SK-N-SH treated with all-trans-retinoic acid at 6 μM for 48 hours (cell line): Measurements from ENCODE around the gene STK32B.

Source experiments
- ARNTL ChIP-seq: fragments of 450-650 bp; formaldehyde crosslinking; IDR thresholded peaks from 2 replicates; pipeline ENCODE4 v1.5.0; 2020; ENCODE audit warnings: low read depth, mild to moderate bottlenecking, moderate library complexity, borderline replicate concordance
- ESRRG ChIP-seq: fragments of 250-450 bp; sonication (Bioruptor Pico); IDR thresholded peaks from 2 replicates; pipeline ENCODE4 v1.6.1; 2021; ENCODE audit warnings: mild to moderate bottlenecking
- OSR1 ChIP-seq: fragments of 250-450 bp; sonication (Bioruptor Pico); IDR thresholded peaks from 2 replicates; pipeline ENCODE4 v1.8.0; 2022; ENCODE audit warnings: moderate library complexity, mild to moderate bottlenecking, inconsistent platforms
- SNAI2 ChIP-seq: fragments of 250-450 bp; sonication (Bioruptor Pico); IDR thresholded peaks from 2 replicates; pipeline ENCODE4 v1.5.0; 2020; ENCODE audit warnings: mild to moderate bottlenecking, moderate library complexity
- TCF4 ChIP-seq: fragments of 250-450 bp; sonication (Bioruptor Pico); IDR thresholded peaks from 2 replicates; pipeline ENCODE4 v1.8.0; 2021; ENCODE audit warnings: mild to moderate bottlenecking, moderate library complexity, borderline replicate concordance
- TSHZ2 ChIP-seq: fragments of 250-450 bp; sonication (Bioruptor Pico); IDR thresholded peaks from 2 replicates; pipeline ENCODE4 v1.5.0; 2020; ENCODE audit warnings: mild to moderate bottlenecking, moderate library complexity
- ZFP3 ChIP-seq: fragments of 250-450 bp; sonication (Bioruptor Pico); IDR thresholded peaks from 2 replicates; pipeline ENCODE4 v1.5.0; 2020; ENCODE audit warnings: mild to moderate bottlenecking, moderate library complexity
- ZFP30 ChIP-seq: fragments of 450-650 bp; formaldehyde crosslinking; IDR thresholded peaks from 2 replicates; pipeline ENCODE4 v1.5.0; 2022; ENCODE audit warnings: mild to moderate bottlenecking, moderate library complexity
- ZNF70 ChIP-seq: fragments of 450-650 bp; formaldehyde crosslinking; IDR thresholded peaks from 2 replicates; pipeline ENCODE4 v1.5.0; 2020; ENCODE audit warnings: mild to moderate bottlenecking, moderate library complexity
- TF ChIP-seq, protein P1 (sequence below): fragments of 250-450 bp; sonication (Bioruptor Pico); IDR thresholded peaks from 2 replicates; pipeline ENCODE4 v1.5.1; 2020; ENCODE audit warnings: low read depth, mild to moderate bottlenecking, moderate library complexity
- TF ChIP-seq, protein P2 (sequence below): fragments of 250-450 bp; sonication (Bioruptor Pico); IDR thresholded peaks from 2 replicates; pipeline ENCODE4 v1.8.0; 2020; ENCODE audit warnings: mild to moderate bottlenecking, moderate library complexity, borderline replicate concordance
- TF ChIP-seq, protein P3 (sequence below): fragments of 250-450 bp; sonication (Bioruptor Pico); IDR thresholded peaks from 2 replicates; pipeline ENCODE4 v1.8.0; 2021; ENCODE audit warnings: low read depth, mild to moderate bottlenecking, moderate library complexity, borderline replicate concordance

DNA sequence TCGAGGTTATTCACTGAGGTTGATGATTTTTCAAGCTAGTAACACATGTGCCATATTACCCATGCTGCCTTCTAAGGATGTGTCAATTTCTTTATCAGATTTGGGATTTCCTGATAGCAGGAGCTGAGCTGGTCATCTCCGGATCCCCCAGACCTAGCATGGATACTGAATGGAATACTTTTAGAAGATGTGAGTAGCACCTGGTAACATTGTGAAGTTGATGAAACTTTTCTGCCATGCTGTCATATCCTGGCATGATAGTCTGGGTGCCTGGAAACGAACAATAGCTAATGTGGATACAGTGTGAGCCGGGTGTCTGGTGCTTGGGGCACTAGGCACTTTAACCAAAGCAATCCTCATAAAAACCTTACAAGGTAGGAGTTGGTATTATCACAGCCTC, 21.1 kb upstream of the STK32B start:
- TF ChIP-seq TCF4 (CRISPR knock-in tag): no peak
- TF ChIP-seq, protein P1, sequence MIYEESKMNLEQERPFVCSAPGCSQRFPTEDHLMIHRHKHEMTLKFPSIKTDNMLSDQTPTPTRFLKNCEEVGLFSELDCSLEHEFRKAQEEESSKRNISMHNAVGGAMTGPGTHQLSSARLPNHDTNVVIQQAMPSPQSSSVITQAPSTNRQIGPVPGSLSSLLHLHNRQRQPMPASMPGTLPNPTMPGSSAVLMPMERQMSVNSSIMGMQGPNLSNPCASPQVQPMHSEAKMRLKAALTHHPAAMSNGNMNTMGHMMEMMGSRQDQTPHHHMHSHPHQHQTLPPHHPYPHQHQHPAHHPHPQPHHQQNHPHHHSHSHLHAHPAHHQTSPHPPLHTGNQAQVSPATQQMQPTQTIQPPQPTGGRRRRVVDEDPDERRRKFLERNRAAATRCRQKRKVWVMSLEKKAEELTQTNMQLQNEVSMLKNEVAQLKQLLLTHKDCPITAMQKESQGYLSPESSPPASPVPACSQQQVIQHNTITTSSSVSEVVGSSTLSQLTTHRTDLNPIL (CRISPR knock-in tag): no peak
- TF ChIP-seq, protein P2, sequence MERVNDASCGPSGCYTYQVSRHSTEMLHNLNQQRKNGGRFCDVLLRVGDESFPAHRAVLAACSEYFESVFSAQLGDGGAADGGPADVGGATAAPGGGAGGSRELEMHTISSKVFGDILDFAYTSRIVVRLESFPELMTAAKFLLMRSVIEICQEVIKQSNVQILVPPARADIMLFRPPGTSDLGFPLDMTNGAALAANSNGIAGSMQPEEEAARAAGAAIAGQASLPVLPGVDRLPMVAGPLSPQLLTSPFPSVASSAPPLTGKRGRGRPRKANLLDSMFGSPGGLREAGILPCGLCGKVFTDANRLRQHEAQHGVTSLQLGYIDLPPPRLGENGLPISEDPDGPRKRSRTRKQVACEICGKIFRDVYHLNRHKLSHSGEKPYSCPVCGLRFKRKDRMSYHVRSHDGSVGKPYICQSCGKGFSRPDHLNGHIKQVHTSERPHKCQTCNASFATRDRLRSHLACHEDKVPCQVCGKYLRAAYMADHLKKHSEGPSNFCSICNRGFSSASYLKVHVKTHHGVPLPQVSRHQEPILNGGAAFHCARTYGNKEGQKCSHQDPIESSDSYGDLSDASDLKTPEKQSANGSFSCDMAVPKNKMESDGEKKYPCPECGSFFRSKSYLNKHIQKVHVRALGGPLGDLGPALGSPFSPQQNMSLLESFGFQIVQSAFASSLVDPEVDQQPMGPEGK (CRISPR knock-in tag): no peak
- TF ChIP-seq, protein P3, sequence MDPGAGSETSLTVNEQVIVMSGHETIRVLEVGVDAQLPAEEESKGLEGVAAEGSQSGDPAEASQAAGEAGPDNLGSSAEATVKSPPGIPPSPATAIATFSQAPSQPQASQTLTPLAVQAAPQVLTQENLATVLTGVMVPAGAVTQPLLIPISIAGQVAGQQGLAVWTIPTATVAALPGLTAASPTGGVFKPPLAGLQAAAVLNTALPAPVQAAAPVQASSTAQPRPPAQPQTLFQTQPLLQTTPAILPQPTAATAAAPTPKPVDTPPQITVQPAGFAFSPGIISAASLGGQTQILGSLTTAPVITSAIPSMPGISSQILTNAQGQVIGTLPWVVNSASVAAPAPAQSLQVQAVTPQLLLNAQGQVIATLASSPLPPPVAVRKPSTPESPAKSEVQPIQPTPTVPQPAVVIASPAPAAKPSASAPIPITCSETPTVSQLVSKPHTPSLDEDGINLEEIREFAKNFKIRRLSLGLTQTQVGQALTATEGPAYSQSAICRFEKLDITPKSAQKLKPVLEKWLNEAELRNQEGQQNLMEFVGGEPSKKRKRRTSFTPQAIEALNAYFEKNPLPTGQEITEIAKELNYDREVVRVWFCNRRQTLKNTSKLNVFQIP: no peak
- TF ChIP-seq ZFP30 (CRISPR knock-in tag): no peak
- no peak for TF ChIP-seq ESRRG
- TF ChIP-seq ARNTL (CRISPR knock-in tag): no peak
- TF ChIP-seq OSR1: no peak
- no peak for TF ChIP-seq ZFP3 (CRISPR knock-in tag)
- TF ChIP-seq SNAI2 (CRISPR knock-in tag): no peak
- TF ChIP-seq ZNF70: no peak
- no peak for TF ChIP-seq TSHZ2 (CRISPR knock-in tag)
